Erythroblast (primary cell): ENCODE measurements around the gene TUFM.

Experiments used
- GATA1 ChIP-seq: IDR thresholded peaks from 2 replicates; pipeline ENCODE4 v1.6.1; 2011; ENCODE audit warnings: low read depth, mild to moderate bottlenecking, control low read depth, low read length, moderate library complexity
- POLR2A ChIP-seq: IDR thresholded peaks from 2 replicates; pipeline ENCODE4 v1.6.1; 2011; ENCODE audit warnings: mild to moderate bottlenecking, low read length

DNA sequence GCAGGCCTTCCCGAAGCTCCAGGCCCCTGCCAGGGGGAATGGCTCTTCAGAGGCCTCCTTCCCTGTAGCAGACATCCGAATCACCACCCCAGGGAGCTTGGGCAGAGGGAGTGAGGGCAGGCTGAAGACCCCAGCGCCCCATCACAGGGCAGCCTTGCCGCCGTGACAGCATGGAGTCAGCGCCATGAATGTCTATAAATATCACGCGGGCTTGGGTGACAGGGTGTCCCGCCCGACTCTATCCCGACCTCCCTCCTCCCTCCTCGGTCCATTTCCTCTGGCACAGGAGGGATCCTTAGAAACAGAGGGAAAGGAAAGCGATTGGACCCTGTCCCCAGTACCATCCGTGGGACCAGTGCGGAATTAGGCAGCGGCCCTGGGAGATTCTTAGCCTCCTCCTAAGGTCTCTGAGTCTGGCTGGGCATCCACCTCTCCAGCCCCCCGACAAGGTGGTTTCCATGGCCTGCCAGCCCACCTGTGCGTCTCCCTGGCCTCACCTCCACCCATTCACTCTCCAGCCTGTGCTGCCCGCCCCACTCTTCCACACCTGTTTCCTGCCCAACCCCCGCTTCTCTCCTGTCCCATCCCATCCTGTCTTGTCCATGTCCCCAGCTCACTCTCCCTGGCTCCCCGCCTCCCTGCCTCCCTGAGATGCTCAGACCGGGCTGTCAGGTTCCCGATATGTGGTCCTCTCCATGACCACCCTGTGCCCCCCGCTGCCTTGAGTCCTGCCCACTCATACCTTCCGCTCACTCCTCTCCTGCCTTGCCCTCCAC, 37.3 kb upstream of the TUFM start:
- TF ChIP-seq POLR2A (no peak), GATA1 (no peak)
